HG03095 (cell line): Measurements from ENCODE around the gene FRMD4A.

ENCODE experiments used
- ATAC-seq: cut with Tn5 transposase; IDR thresholded peaks from one replicate; pipeline ENCODE4 v1.9.1; 2021; ENCODE audit warnings: moderate library complexity; ENCODE audit not compliant: unreplicated experiment

The FRMD4A gene

GRCh38 chr10:14330388-14331061 is at the start of gene FRMD4A:
Gene FRMD4A (minus strand): TSS chr10:14330924.
- no peak for ATAC-seq

DNA sequence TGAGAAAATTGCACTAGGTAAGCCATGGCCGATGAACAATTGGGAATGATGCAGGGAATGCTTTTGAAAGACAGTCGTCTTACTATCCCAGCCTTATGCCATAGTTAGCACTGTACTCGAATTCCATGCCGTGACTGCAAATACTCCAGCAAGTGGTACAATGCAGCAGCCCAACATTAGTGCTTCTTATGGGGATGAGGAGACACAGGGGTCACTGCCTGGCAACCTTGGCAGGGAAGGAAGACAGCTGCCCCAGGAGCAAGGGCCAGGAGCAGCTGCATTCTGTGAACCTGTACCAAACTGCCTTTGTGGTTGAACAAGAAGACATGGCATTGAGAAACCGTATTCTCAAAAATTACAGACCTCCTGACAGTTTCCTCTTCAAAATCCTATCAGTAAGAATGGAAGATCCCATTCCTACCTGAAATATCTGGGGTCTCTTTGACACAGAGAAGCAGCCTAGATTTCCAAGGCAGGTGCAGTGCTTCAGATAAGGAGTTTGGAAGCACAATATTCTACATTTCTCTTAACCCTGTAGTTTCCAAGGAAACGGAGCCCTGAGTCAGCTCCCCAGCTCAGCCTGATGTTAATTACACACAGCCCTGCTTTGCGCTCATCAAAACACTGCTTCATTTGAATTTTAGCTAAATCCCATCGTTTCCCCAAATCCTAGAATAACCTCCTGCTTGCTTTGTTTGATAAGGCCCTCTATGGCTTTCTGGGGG is 49.0 kb upstream of the FRMD4A start:
- no peak for ATAC-seq

GRCh38 chr10:14378387-14378960 is 47.8 kb upstream of the FRMD4A start:
- no peak for ATAC-seq

DNA sequence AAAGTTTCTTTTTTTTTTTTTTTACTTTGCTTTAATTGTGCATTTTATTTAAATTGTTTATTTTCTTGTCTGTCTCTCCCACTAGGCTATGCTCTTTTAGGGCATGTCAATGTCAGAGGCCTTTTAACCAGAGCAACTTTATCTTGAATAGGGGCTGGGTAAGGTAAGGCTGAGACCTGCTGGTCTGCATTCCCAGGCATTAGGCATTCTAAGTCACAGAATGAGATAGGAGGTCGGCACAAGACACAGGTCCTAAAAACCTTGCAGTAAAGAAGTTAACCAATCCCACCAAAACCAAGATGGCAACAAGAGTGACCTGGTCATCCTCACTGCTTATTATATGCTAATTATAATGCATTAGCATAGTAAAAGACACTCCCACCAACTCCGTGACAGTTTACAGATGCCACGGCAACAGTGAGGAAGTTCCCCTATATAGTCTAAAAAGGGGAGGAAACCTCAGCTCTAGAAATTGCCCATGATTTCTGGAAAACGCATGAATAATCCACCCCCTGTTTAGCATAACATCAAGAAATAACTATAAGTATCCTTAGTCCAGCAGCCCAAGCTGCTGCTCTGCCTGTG is 47.0 kb upstream of the FRMD4A start:
- no peak for ATAC-seq

GRCh38 chr10:14374745-14375445 is 44.2 kb upstream of the FRMD4A start:
- no peak for ATAC-seq

GRCh38 chr10:14372606-14373005 is 41.9 kb upstream of the FRMD4A start:
- ATAC-seq: no peak

- no peak for ATAC-seq
Observed at GRCh38 chr10:14371581-14371980, 40.9 kb upstream of the FRMD4A start.

DNA sequence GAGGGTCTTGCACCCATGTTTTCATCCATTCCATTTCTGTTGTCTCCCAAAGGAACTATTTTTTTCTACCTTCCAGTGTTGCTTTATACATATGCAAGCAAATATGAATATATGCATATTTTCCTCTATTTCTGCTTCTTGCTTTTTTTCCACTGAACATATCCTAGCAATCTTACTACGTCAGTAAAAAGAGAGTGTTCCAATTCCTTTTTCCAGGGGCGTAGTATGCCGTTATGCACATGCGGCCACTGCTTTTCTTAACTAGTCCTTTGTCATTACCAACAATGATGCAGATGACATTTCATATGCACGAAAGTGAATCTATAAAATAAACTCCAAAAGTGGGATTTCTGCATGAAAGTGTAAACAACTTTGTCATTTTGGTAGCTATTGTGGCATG is 40.2 kb upstream of the FRMD4A start:
- ATAC-seq: no peak

DNA sequence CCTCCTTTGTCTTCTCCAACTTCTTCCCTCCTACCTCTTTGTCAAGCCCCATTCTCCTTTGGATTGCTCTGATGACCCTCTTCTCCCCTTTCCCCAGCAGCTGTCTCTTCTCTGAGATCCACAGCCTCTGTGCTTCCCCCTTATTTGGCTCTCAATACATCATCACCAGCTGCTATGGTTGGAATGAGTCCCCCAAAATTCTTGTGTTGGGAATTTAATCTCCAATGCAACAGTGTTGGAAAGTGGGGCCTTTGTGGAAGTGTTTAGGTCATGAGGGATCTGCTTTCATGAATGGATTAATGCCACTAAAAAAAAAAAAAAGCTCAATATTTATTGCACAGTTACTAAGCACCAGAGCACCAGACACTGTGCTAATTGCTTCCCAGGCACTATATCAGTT is 39.2 kb upstream of the FRMD4A start:
- ATAC-seq: no peak

DNA sequence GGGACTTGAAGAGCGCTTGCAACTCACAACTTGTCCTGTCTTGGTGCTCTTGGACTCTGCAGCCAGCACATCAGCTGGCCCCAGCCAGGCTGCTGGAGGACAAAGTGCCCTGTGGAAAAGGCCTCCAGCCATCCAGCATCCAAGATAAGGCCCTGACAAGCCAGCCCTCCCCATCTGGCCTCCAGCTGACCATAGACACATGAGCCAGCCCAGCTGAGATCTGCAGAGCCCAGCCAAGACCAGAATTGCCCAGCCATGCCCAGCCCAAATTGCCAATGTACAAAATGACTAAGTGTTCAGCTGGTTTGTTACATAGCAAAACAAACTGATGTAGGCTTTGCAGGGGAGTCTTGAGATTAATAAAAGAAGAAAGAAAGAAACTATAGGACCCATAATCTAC is 36.0 kb upstream of the FRMD4A start:
- ATAC-seq: no peak

DNA sequence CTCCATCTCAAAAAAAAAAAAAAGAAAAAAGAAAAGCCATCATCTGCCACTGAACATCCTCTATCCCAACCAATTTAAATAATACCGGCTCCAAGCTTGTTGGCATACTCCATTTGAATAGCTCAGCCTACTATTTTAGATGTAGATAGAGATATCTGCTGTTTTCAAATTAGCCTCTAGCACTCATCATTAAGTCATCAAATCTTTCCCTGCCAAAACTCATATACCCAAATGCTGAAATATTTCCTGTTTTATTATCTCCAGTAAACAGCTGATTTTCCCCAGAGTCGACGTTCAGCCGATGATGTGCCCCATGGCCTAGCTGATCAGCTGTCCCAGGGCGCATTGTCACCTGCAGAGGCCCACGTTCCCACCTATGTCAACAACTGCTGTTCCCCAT is 34.5 kb upstream of the FRMD4A start:
- no peak for ATAC-seq

DNA sequence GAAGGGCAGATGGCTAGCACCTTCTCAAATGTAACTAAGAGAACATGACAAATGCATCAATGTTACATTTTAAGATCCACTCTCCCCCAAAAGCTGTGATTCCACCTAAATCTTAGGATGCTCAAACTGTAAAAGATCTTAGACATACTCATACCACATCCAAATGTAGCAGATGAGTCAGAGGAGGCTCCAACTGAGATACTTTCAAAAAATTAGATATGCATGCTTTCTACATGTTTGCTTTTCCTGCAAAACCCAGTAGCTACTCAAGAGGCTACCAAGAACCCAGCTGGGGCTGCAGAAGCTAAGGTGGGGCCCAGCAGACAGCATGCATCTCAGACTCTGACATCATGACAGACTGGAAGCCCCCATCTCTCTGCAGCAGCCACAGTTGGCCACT is 31.4 kb upstream of the FRMD4A start:
- ATAC-seq: no peak

DNA sequence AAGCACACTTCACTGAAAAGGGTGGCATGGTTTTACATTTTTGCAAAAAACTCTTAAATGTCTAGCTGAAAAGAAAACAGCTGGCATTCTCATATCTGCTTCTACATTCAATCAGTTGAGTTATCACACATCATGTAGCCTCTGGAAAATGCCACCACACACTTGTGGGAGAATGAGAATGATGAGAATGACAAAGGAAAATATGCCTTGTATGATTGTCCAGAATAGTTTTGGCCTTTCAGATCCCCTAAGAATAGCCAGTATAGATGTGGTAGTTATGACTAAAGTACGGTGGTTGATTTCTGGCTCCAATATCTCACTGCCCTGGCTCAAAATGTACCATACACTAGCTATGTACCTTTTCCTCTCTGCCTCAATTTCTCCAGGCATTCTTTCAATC is 30.2 kb upstream of the FRMD4A start:
- ATAC-seq: no peak

DNA sequence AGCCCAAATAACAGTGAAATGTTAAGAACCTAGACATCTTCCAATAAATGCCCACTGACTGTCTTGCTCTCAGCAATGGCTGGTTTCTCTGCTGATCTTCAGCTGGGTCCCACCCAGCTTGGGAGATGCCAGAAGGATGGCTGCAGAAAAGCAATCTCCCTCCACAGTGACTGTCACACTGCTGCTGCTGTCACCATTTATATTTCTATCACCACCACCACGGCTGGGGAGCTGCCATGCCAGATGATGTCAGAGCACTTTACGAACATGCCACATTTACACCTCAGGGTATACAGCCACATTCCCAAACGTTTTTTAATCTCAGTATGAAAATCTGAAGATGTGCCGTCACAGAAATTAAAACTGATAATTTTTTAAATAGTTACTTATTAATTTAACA is 29.8 kb upstream of the FRMD4A start:
- ATAC-seq: no peak

DNA sequence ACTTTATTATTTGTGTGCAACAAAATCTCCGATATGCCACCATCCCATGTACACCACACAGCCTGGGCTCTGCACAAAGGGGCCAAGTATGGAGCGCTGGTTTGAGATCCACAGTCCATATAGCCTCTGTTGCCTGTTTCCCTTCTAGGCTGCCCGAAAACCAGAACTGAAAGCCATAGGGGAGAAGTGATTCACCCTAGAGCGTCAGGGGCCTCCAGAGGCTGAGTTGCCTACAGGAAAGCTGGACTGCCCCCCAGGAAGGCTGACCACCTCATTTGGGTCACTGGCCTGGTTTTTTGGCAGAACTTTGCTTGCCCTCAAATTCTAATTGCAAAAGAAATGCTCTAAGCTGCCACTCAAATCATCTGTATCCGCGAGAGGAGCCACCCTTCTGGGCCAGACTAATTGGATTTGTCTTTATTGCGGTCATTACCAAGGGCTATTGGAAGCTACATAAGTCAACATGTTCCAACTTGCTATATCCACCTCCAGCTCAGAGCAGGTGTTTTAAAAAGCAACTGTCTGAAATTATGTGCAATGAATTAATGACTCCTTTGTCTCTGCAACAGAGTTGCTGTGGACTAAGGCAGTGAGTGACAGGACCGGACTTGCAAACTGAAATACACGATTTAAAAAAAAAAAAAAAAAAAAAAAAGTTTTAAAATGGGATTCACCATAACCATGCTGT is 28.3 kb upstream of the FRMD4A start:
- no peak for ATAC-seq

GRCh38 chr10:14356921-14357320 is 26.2 kb upstream of the FRMD4A start:
- no peak for ATAC-seq

DNA sequence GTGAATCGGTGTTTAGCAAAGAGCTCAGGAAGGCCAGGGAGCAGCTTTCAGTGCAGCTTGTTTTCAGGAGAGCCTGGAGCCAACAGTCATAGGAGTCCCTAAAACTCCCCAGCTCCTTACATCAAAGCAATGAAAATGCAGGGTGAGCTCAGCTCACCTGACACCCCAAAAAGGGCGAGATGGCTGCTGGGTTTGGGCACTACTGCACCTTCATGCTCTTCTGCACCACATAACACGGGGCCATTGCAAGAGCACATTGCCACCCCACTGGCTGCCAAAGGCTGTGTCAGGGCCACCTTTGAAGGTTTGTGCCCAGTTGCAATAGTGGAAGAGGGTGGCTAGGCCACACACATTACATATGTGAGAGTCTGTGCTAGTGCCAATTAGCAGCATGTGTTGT is 25.0 kb upstream of the FRMD4A start:
- no peak for ATAC-seq

DNA sequence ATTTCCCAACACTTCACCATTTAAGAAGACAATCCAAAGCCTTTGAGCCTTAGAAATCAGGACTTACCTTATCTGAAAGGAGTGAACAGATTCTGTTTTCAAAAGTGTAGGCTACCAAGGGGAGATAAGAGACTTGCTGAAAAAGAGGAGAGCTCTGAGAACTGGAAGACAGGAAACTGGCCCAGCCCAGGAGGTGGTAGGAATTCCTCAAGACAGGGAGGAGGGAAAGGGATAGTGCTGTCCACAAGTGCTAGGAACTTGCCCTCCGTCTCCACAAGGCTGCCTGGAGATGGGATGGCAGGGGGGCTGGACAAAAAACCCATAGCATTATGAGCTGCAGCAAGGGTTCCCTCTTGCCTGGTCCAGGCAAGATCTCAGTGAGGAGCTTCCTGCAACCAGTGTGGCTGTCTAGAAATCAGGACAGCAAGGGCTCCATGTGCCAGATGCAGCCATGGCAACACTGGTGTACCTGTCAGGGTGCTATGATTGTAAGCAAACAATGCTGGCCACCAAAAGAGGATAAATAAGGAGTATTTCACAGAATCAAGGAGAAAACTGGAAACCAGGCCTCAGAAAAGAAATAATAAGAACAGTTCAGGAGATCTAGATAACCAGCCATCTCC is 22.7 kb upstream of the FRMD4A start:
- no peak for ATAC-seq

DNA sequence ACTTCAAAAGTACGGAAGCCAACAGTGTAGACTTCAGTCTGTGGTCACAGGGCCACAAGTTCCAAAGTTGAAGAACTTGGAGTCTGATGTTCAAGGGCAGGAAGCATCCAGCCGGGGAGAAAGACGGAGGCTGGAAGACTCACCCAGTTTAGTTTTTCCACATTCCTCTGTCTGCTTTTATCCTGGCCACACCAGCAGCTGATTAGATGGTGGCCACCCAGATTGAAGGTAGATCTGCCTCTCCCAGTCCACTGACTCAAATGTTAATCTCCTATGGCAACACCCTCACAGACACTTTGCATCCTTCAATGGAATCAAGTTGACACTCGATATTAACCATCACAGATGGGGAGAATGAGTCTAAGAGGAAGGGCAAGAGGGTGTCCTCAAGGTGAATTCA is 19.3 kb upstream of the FRMD4A start:
- ATAC-seq: no peak

GRCh38 chr10:14349081-14349480 is 18.4 kb upstream of the FRMD4A start:
- no peak for ATAC-seq
